Measurements from ENCODE around the gene DTD1. TPM values are rescaled to one million over a fixed set of nuclear protein-coding genes. Genes with fewer than 3 reads are reported as not detected.
"Not testable (repeated sequence)": the region's sequence is repeated elsewhere in the genome, so short reads cannot be mapped to it uniquely, and the experiment has no call there.

The DTD1 gene
- total RNA-seq, 1 donor from 2014 or later, result 38.1 TPM

- no peak for TF ChIP-seq EZH2 (IDR thresholded peaks at IDR 0.05; ENCODE audit: insufficient read depth, low read length)
- TF ChIP-seq, protein P1, sequence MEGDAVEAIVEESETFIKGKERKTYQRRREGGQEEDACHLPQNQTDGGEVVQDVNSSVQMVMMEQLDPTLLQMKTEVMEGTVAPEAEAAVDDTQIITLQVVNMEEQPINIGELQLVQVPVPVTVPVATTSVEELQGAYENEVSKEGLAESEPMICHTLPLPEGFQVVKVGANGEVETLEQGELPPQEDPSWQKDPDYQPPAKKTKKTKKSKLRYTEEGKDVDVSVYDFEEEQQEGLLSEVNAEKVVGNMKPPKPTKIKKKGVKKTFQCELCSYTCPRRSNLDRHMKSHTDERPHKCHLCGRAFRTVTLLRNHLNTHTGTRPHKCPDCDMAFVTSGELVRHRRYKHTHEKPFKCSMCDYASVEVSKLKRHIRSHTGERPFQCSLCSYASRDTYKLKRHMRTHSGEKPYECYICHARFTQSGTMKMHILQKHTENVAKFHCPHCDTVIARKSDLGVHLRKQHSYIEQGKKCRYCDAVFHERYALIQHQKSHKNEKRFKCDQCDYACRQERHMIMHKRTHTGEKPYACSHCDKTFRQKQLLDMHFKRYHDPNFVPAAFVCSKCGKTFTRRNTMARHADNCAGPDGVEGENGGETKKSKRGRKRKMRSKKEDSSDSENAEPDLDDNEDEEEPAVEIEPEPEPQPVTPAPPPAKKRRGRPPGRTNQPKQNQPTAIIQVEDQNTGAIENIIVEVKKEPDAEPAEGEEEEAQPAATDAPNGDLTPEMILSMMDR (IDR thresholded peaks at IDR 0.05; ENCODE audit: insufficient read depth, low read depth, low read length), result no peak
- Mint-ChIP-seq H3K4me1 (ENCODE audit: low read depth, unreplicated experiment) (no peaks in the 10 kb centered on the region), H3K27ac (ENCODE audit: unreplicated experiment) (no peak overlapping the region), H3K36me3 (ENCODE audit: low read depth, unreplicated experiment) (peaks cover 3% of the 10 kb centered on the region), H3K4me3 (ENCODE audit: unreplicated experiment) (no peak overlapping the region), H3K27me3 (ENCODE audit: low read depth, unreplicated experiment) (no peaks in the 10 kb centered on the region), H3K9me3 (ENCODE audit: unreplicated experiment) (peaks cover 13% of the 10 kb centered on the region)
- no peak overlapping the region for H2AFZ ChIP-seq (ENCODE audit: low read depth, low read length)
- H3K36me3 ChIP-seq (ENCODE audit: insufficient read depth, low read length), result no peaks in the 10 kb centered on the region
- H4K20me1 ChIP-seq (ENCODE audit: insufficient read depth, low read length), result no peaks in the 10 kb centered on the region
- no peaks in the 10 kb centered on the region for H3K79me2 ChIP-seq (ENCODE audit: insufficient read depth, low read length)
- FAIRE-seq, result no peak
- H3K4me2 ChIP-seq (ENCODE audit: low read length), result no peak overlapping the region
- H3K27me3 ChIP-seq (ENCODE audit: insufficient read depth, low read length), result no peaks in the 10 kb centered on the region
- no peaks in the 10 kb centered on the region for H3K9me3 ChIP-seq (ENCODE audit: insufficient read depth, low read depth, low read length)
- H3K4me3 ChIP-seq (ENCODE audit: insufficient read depth, low read depth, low read length), result no peak overlapping the region
- no peak overlapping the region for H3K9ac ChIP-seq (ENCODE audit: low read length)
- no peak overlapping the region for H3K27ac ChIP-seq (ENCODE audit: low read depth, low read length)
- DNase-seq (ENCODE audit: low read depth), result no peak
- no peaks in the 10 kb centered on the region for H3K4me1 ChIP-seq (ENCODE audit: insufficient read depth, low read length)
Measured at GRCh38 chr20:18783385-18783959, 195.6 kb downstream of the DTD1 start.

DNA sequence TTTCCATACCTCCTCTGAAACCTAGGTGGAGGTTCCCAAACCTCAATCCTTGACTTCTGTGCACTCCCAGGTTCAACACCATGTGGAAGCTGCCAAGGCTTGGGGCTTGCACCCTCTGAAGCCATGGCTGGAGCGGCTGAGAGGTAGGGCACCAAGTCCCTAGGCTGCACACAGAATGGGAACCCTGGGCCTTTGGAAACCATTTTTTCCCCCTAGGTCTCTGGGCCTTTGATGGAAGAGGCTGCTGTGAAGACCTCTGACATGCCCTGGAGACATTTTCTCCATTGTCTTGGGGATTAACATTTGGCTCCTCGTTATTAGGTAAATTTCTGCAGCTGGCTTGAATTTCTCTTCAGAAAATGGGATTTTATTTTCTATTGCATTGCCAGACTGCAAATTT, 199.2 kb downstream of the DTD1 start:
- H3K27me3 ChIP-seq (ENCODE audit: insufficient read depth, low read length); H2AFZ ChIP-seq (ENCODE audit: low read depth, low read length); H3K27ac Mint-ChIP-seq (ENCODE audit: unreplicated experiment); H3K36me3 ChIP-seq (ENCODE audit: insufficient read depth, low read length); H3K9ac ChIP-seq (ENCODE audit: low read length); H3K4me1 ChIP-seq (ENCODE audit: insufficient read depth, low read length); H3K79me2 ChIP-seq (ENCODE audit: insufficient read depth, low read length); H3K27ac ChIP-seq (ENCODE audit: low read depth, low read length); H3K27me3 Mint-ChIP-seq (ENCODE audit: low read depth, unreplicated experiment); H3K4me3 ChIP-seq (ENCODE audit: insufficient read depth, low read depth, low read length); FAIRE-seq; DNase-seq (ENCODE audit: low read depth); H3K4me2 ChIP-seq (ENCODE audit: low read length); H4K20me1 ChIP-seq (ENCODE audit: insufficient read depth, low read length); H3K36me3 Mint-ChIP-seq (ENCODE audit: low read depth, unreplicated experiment); H3K4me3 Mint-ChIP-seq (ENCODE audit: unreplicated experiment); H3K4me1 Mint-ChIP-seq (ENCODE audit: low read depth, unreplicated experiment); H3K9me3 ChIP-seq (ENCODE audit: insufficient read depth, low read depth, low read length): not testable (repeated sequence)
- peaks cover 11% of the 10 kb centered on the region for H3K9me3 Mint-ChIP-seq (ENCODE audit: unreplicated experiment)

- Histone ChIP-seq H3K4me2 (ENCODE audit: low read length) (no peak overlapping the region), H3K27me3 (ENCODE audit: insufficient read depth, low read length) (no peaks in the 10 kb centered on the region), H3K4me1 (ENCODE audit: insufficient read depth, low read length) (no peaks in the 10 kb centered on the region), H3K9ac (ENCODE audit: low read length) (no peak overlapping the region), H3K27ac (ENCODE audit: low read depth, low read length) (no peak overlapping the region), H3K4me3 (ENCODE audit: insufficient read depth, low read depth, low read length) (no peak overlapping the region), H3K79me2 (ENCODE audit: insufficient read depth, low read length) (no peaks in the 10 kb centered on the region), H3K36me3 (ENCODE audit: insufficient read depth, low read length) (no peaks in the 10 kb centered on the region), H3K9me3 (ENCODE audit: insufficient read depth, low read depth, low read length) (no peaks in the 10 kb centered on the region), H4K20me1 (ENCODE audit: insufficient read depth, low read length) (no peaks in the 10 kb centered on the region), H2AFZ (ENCODE audit: low read depth, low read length) (no peak overlapping the region)
- FAIRE-seq (no peak), DNase-seq (ENCODE audit: low read depth) (no peak)
- Mint-ChIP-seq H3K27me3 (ENCODE audit: low read depth, unreplicated experiment) (peaks cover 10% of the 10 kb centered on the region), H3K36me3 (ENCODE audit: low read depth, unreplicated experiment) (peaks cover 3% of the 10 kb centered on the region), H3K9me3 (ENCODE audit: unreplicated experiment) (peaks cover 11% of the 10 kb centered on the region), H3K27ac (ENCODE audit: unreplicated experiment) (no peak overlapping the region), H3K4me3 (ENCODE audit: unreplicated experiment) (no peak overlapping the region), H3K4me1 (ENCODE audit: low read depth, unreplicated experiment) (no peaks in the 10 kb centered on the region)
- no peak for TF ChIP-seq EZH2 (IDR thresholded peaks at IDR 0.05; ENCODE audit: insufficient read depth, low read length)
- TF ChIP-seq, protein P1 (IDR thresholded peaks at IDR 0.05; ENCODE audit: insufficient read depth, low read depth, low read length), result no peak
Measured at GRCh38 chr20:18788021-18788420, 200.2 kb downstream of the DTD1 start.

Data from astrocyte (in vitro differentiated cells and primary cell).